Activated T-helper 1 cell treated with anti-CD3 and anti-CD28 coated beads, Interleukin-2, amount 50 U/mL, for 16 hours (primary cell): ENCODE data around the gene TBC1D20.

ENCODE experiments used
- DNase-seq, 2 donors: peaks; one replicate each; pipeline ENCODE4 v3.0.0-alpha.2; 2020; ENCODE audit warnings: low read depth in 1 of 2, low spot score in 1 of 2

TBC1D20 gene

GRCh38 chr20:438571-439469, 23.5 kb downstream of the TBC1D20 start:
- DNase-seq, result peak; percentile 24 to 36

GRCh38 chr20:437787-438486, 24.4 kb downstream of the TBC1D20 start:
- no peak for DNase-seq

- DNase-seq, result no peak
These were observed 25.9 kb downstream of the TBC1D20 start for GRCh38 chr20:436476-436875.

- DNase-seq, result no peak
These were observed 26.8 kb downstream of the TBC1D20 start for GRCh38 chr20:435558-435957.

GRCh38 chr20:434661-435419, 27.5 kb downstream of the TBC1D20 start:
- DNase-seq, result no peak

GRCh38 chr20:434221-434620, 28.1 kb downstream of the TBC1D20 start:
- DNase-seq, result no peak

- DNase-seq, result peak in 1 of 2 donors; percentile 46
These were observed 28.9 kb downstream of the TBC1D20 start for GRCh38 chr20:433300-433975.

GRCh38 chr20:432677-433299, 29.5 kb downstream of the TBC1D20 start:
- no peak for DNase-seq

- DNase-seq, result no peak
These were observed 30.1 kb downstream of the TBC1D20 start for GRCh38 chr20:432208-432607.

GRCh38 chr20:431012-431904, 31.1 kb downstream of the TBC1D20 start:
- no peak for DNase-seq

- DNase-seq, result no peak
These were observed 32.0 kb downstream of the TBC1D20 start for GRCh38 chr20:430091-430999.

GRCh38 chr20:428658-429200, 33.6 kb downstream of the TBC1D20 start:
- DNase-seq, result no peak

GRCh38 chr20:427849-428657, 34.3 kb downstream of the TBC1D20 start:
- DNase-seq, result no peak

- DNase-seq, result no peak
These were observed 34.9 kb downstream of the TBC1D20 start for GRCh38 chr20:427401-427800.

GRCh38 chr20:426566-426965, 35.8 kb downstream of the TBC1D20 start:
- no peak for DNase-seq

- no peak for DNase-seq
These were observed 40.6 kb downstream of the TBC1D20 start for GRCh38 chr20:421685-422250.
